Suprapubic skin (tissue), 4 donors: ENCODE measurements around the gene RBM33. TPM values are rescaled to one million over a fixed set of nuclear protein-coding genes. Genes with fewer than 3 reads are reported as not detected.

Experiments used
- DNase-seq, 2 donors: peaks; one replicate each; pipeline ENCODE4 v3.0.0-alpha.2; 2019; ENCODE audit warnings: low spot score in 2 of 2
- H3K27ac ChIP-seq: fragments of 200-600 bp; sonication (generic); one replicate; pipeline ENCODE4 v1.5.1; 2019
- H3K27me3 ChIP-seq: fragments of 200-600 bp; sonication (generic); one replicate; pipeline ENCODE4 v1.5.1; 2019
- H3K36me3 ChIP-seq: fragments of 200-600 bp; sonication (generic); one replicate; pipeline ENCODE4 v1.5.1; 2019
- H3K4me1 ChIP-seq: fragments of 200-600 bp; sonication (generic); one replicate; pipeline ENCODE4 v1.5.1; 2019
- H3K4me3 ChIP-seq: fragments of 200-600 bp; sonication (generic); one replicate; pipeline ENCODE4 v1.5.1; 2019; ENCODE audit warnings: mild to moderate bottlenecking
- H3K9me3 ChIP-seq: fragments of 200-600 bp; sonication (generic); one replicate; pipeline ENCODE4 v1.5.1; 2019
- EP300 ChIP-seq: sonication (generic); formaldehyde crosslinking; IDR thresholded peaks from one replicate; pipeline ENCODE4 v1.6.1; 2017; ENCODE audit warnings: antibody characterized with exemption
- POLR2A ChIP-seq, 2 donors: fragments of 450-650 bp; IDR thresholded peaks; one replicate each; pipeline ENCODE4 v1.6.1; 2017; ENCODE audit warnings: antibody characterized with exemption in 2 of 2, mild to moderate bottlenecking in 2 of 2, moderate library complexity in 2 of 2
- POLR2AphosphoS5 ChIP-seq, 3 donors: sonication (generic); formaldehyde crosslinking; IDR thresholded peaks; one replicate each; pipeline ENCODE4 v1.6.1; 2017; ENCODE audit warnings: antibody characterized with exemption in 3 of 3
- WGBS: methylation state at CpG from one replicate; pipeline ENCODE4 v1.1.5; 2018; 5-methylcytosine and 5-hydroxymethylcytosine counted together
- total RNA-seq, 4 donors: library from RNA; depleted of rRNA; stranded (reverse); fragments of >200 nt; gene quantifications; one replicate each; pipeline ENCODE4 v1.1.0, GENCODE V29; 2016
- TF ChIP-seq, protein P1 (sequence below), 2 donors: fragments of 200-600 bp in 1 of 2; fragments of 450-650 bp in 1 of 2; sonication (generic) in 1 of 2; IDR thresholded peaks; one replicate each; pipeline ENCODE4 v1.5.1; 2016 to 2019; ENCODE audit warnings: antibody characterized with exemption in 2 of 2, mild to moderate bottlenecking in 1 of 2, moderate library complexity in 1 of 2

RBM33 gene
- total RNA-seq, 4 donors from 2014 or later = 37.4 to 121 (median 58.2) TPM

DNA sequence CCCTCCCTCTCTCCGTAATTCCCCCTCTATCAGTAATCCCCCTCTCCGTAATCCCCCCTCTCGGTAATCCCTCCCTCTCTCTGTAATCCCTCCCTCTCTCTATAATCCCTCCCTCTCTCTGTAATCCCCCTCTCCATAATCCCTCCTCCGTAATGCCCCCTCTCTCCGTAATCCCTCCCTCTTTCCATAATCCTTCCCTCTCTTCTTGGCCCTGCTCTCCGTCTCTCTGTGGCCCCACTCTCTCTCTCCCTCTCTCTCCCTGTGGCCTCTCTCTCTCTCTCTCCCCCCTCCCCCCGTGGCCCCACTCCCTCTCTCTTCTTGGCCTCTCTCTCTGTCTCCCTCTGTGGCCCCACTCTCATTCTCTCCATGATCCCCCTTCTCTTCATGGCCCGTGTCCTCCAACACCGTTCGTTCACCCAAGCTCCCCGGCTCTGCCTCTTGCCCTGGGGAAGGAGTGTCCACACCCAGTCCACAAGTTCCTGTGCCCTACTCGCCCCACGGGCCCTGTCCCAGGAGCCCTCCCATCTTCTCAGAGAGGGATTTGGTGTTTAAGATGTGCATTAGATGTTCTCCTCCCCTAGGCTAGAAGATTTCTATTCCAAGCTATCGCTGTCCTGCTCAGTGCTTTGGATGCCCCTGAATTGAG is 148.0 kb downstream of the RBM33 start:
- WGBS = 92% methylated on average over 14 of the region's 14 CpGs
- H3K36me3 ChIP-seq = no peaks in the 10 kb centered on the region
- DNase-seq = no peak
- H3K9me3 ChIP-seq = no peaks in the 10 kb centered on the region
- peaks cover 8% of the 10 kb centered on the region for H3K4me1 ChIP-seq
- H3K27me3 ChIP-seq = peaks cover 22% of the 10 kb centered on the region
- H3K27ac ChIP-seq = no peak overlapping the region
- H3K4me3 ChIP-seq = no peak overlapping the region
- no peak for TF ChIP-seq POLR2AphosphoS5 (IDR thresholded peaks at IDR 0.05)
- TF ChIP-seq, protein P1, sequence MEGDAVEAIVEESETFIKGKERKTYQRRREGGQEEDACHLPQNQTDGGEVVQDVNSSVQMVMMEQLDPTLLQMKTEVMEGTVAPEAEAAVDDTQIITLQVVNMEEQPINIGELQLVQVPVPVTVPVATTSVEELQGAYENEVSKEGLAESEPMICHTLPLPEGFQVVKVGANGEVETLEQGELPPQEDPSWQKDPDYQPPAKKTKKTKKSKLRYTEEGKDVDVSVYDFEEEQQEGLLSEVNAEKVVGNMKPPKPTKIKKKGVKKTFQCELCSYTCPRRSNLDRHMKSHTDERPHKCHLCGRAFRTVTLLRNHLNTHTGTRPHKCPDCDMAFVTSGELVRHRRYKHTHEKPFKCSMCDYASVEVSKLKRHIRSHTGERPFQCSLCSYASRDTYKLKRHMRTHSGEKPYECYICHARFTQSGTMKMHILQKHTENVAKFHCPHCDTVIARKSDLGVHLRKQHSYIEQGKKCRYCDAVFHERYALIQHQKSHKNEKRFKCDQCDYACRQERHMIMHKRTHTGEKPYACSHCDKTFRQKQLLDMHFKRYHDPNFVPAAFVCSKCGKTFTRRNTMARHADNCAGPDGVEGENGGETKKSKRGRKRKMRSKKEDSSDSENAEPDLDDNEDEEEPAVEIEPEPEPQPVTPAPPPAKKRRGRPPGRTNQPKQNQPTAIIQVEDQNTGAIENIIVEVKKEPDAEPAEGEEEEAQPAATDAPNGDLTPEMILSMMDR (IDR thresholded peaks at IDR 0.05) = no peak
- no peak for TF ChIP-seq POLR2A (IDR thresholded peaks at IDR 0.05)
- no peak for TF ChIP-seq EP300

GRCh38 chr7:155792999-155793560 is 148.6 kb downstream of the RBM33 start:
- H3K4me1 ChIP-seq = peaks cover 8% of the 10 kb centered on the region
- no peak overlapping the region for H3K27ac ChIP-seq
- TF ChIP-seq POLR2AphosphoS5 (IDR thresholded peaks at IDR 0.05) = no peak
- TF ChIP-seq EP300 = no peak
- TF ChIP-seq, protein P1 (IDR thresholded peaks at IDR 0.05) = no peak
- TF ChIP-seq POLR2A (IDR thresholded peaks at IDR 0.05) = no peak
- no peak for DNase-seq
- H3K4me3 ChIP-seq = no peak overlapping the region
- WGBS = 88% methylated on average over 11 of the region's 11 CpGs
- no peaks in the 10 kb centered on the region for H3K36me3 ChIP-seq
- H3K9me3 ChIP-seq = no peaks in the 10 kb centered on the region
- peaks cover 27% of the 10 kb centered on the region for H3K27me3 ChIP-seq

GRCh38 chr7:155793720-155794119 is 149.3 kb downstream of the RBM33 start:
- Histone ChIP-seq H3K36me3 (no peaks in the 10 kb centered on the region), H3K27ac (no peak overlapping the region), H3K4me3 (no peak overlapping the region), H3K27me3 (peaks cover 30% of the 10 kb centered on the region), H3K9me3 (no peaks in the 10 kb centered on the region), H3K4me1 (peaks cover 8% of the 10 kb centered on the region)
- WGBS = 57% methylated on average over 2 of the region's 4 CpGs
- DNase-seq = no peak
- no peak for TF ChIP-seq POLR2AphosphoS5 (IDR thresholded peaks at IDR 0.05)
- TF ChIP-seq POLR2A (IDR thresholded peaks at IDR 0.05) = no peak
- TF ChIP-seq EP300 = no peak
- TF ChIP-seq, protein P1 (IDR thresholded peaks at IDR 0.05) = no peak

- no peak for TF ChIP-seq POLR2AphosphoS5 (IDR thresholded peaks at IDR 0.05)
- TF ChIP-seq, protein P1 (IDR thresholded peaks at IDR 0.05) = no peak
- TF ChIP-seq POLR2A (IDR thresholded peaks at IDR 0.05) = no peak
- no peak for TF ChIP-seq EP300
- peaks cover 35% of the 10 kb centered on the region for H3K27me3 ChIP-seq
- H3K36me3 ChIP-seq = no peaks in the 10 kb centered on the region
- peaks cover 9% of the 10 kb centered on the region for H3K4me1 ChIP-seq
- 84% methylated on average over 5 of the region's 9 CpGs for WGBS
- H3K4me3 ChIP-seq = no peak overlapping the region
- H3K9me3 ChIP-seq = no peaks in the 10 kb centered on the region
- no peak overlapping the region for H3K27ac ChIP-seq
- DNase-seq = no peak
Observed at GRCh38 chr7:155794196-155794595, 149.7 kb downstream of the RBM33 start.

- no peak for TF ChIP-seq POLR2AphosphoS5 (IDR thresholded peaks at IDR 0.05)
- TF ChIP-seq, protein P1 (IDR thresholded peaks at IDR 0.05) = no peak
- no peak for TF ChIP-seq POLR2A (IDR thresholded peaks at IDR 0.05)
- no peak for TF ChIP-seq EP300
- WGBS = 83% methylated on average over 7 of the region's 7 CpGs
- Histone ChIP-seq H3K27ac (no peak overlapping the region), H3K36me3 (no peaks in the 10 kb centered on the region), H3K4me3 (no peak overlapping the region), H3K4me1 (peaks cover 19% of the 10 kb centered on the region), H3K9me3 (no peaks in the 10 kb centered on the region), H3K27me3 (peaks cover 45% of the 10 kb centered on the region)
- DNase-seq = no peak
Observed at GRCh38 chr7:155795401-155795800, 150.9 kb downstream of the RBM33 start.
